Body of pancreas (tissue), 4 donors: ENCODE data around the gene STAT4. TPM values are rescaled to one million over a fixed set of nuclear protein-coding genes. Genes with fewer than 3 reads are reported as not detected.
A peak's percentile ranks its signal among the peaks of the same experiment; 100 is the strongest.

Experiments used
- ATAC-seq: fragments of 150-250 bp; one replicate; pipeline ENCODE4 v1.9.1; 2016
- DNase-seq, 4 donors: peaks; one replicate each; pipeline ENCODE4 v3.0.0-alpha.2; 2019
- H3K27ac ChIP-seq, 4 donors: fragments of 200-600 bp; sonication (generic); 1 replicate in 3 of 4; 2 replicates in 1 of 4; pipeline versions ENCODE4 v1.5.1 to v1.6.1; 2016 to 2019; ENCODE audit warnings: mild to moderate bottlenecking in 1 of 4, mixed read lengths in 1 of 4, moderate library complexity in 1 of 4
- H3K27me3 ChIP-seq, 2 donors: fragments of 200-600 bp; sonication (generic); one replicate each; pipeline ENCODE4 v1.6.0; 2016; ENCODE audit warnings: mild to moderate bottlenecking in 1 of 2
- H3K36me3 ChIP-seq, 2 donors: fragments of 200-600 bp; sonication (generic); replicated peaks in 1 of 2; 2 replicates each; pipeline ENCODE4 v1.5.1; 2016; ENCODE audit warnings: low read depth in 2 of 2; ENCODE audit not compliant: insufficient read depth in 1 of 2
- H3K4me1 ChIP-seq: fragments of 200-600 bp; sonication (generic); one replicate; pipeline ENCODE4 v1.6.0; 2016
- H3K4me3 ChIP-seq, 2 donors: fragments of 200-600 bp; sonication (generic); 1 replicate in 1 of 2; 2 replicates in 1 of 2; pipeline ENCODE4 v1.5.1; 2016 to 2019
- H3K9me3 ChIP-seq, 3 donors: fragments of 200-600 bp; sonication (generic); 1 replicate in 2 of 3; 2 replicates in 1 of 3; pipeline ENCODE4 v1.5.1; 2016
- CTCF ChIP-seq, 7 experiments: fragments of 450-650 bp in 4 of 7; fragments of 200-600 bp in 3 of 7; sonication (generic) in 3 of 7; IDR thresholded peaks; one replicate each; pipeline ENCODE4 v1.5.1; 2016 to 2019; ENCODE audit warnings: antibody characterized with exemption in 7 of 7
- POLR2A ChIP-seq, 3 donors: fragments of 450-650 bp; IDR thresholded peaks; one replicate each; pipeline ENCODE4 v1.6.1; 2016; ENCODE audit warnings: antibody characterized with exemption in 3 of 3, mild to moderate bottlenecking in 2 of 3
- WGBS, 2 donors: methylation state at CpG; one replicate each; pipeline ENCODE4 v1.1.5; 2017; 5-methylcytosine and 5-hydroxymethylcytosine counted together
- intact Hi-C: fragments of 100-400 bp; cut with DNase I; formaldehyde crosslinking; loops from one replicate; pipeline ENCODE4 v1.15.1; 2023
- total RNA-seq, 2 donors: library from RNA; depleted of rRNA; stranded (reverse); fragments of >200 nt; gene quantifications; one replicate each; pipeline ENCODE4 v1.1.0, GENCODE V29; 2016

Gene STAT4
- total RNA-seq, 2 donors from 2014 or later, result 0.52 to 2.6 TPM

DNA sequence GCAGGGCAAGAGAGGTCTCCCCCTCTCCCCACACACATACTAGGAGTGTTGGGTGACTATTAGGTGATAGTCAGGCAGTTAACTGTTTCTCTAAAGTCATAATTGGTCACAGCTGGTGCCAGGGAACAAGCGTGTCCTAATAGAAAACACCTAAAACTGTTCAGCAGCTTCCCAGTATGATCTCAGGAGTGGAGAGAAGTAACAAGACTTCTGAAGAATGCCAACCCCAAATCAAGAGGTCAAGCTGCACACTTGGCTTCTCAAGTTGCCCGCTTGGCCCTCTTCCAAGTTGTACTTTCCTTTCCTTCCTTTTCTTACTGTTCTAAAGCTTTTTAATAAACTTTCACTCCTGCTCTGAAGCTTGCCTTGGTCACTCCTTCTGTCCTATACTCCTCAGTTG, 114.4 kb downstream of the STAT4 start:
- WGBS, 2 donors, result 87 to 89% methylated on average over 2 of the region's 2 CpGs
- no peak for TF ChIP-seq POLR2A (IDR thresholded peaks at IDR 0.05)
- no peak for TF ChIP-seq CTCF (IDR thresholded peaks at IDR 0.05)
- no peak overlapping the region for H3K27ac ChIP-seq

GRCh38 chr2:191032588-191033429, 118.0 kb downstream of the STAT4 start:
- Histone ChIP-seq H3K27me3 (no peaks in the 10 kb centered on the region), H3K9me3 (no peaks in the 10 kb centered on the region), H3K36me3 (no peaks in the 10 kb centered on the region), H3K4me1 (peaks cover 28% of the 10 kb centered on the region), H3K4me3 (no peak overlapping the region), H3K27ac (peak overlapping the region in 2 of 4 donors; percentile 31 to 41)
- 69 to 84% methylated on average over 8 of the region's 8 CpGs for WGBS, 2 donors
- DNase-seq, result no peak
- TF ChIP-seq POLR2A (IDR thresholded peaks at IDR 0.05) (no peak), CTCF (IDR thresholded peaks at IDR 0.05) (no peak)
- ATAC-seq, result no peak
- intact Hi-C loops, result no loop called here

More for the DNA sequence above, 114.4 kb downstream of the STAT4 start:
- ATAC-seq (no peak), DNase-seq (no peak)
- no peak overlapping the region for H3K4me3 ChIP-seq
- H3K36me3 ChIP-seq, result no peaks in the 10 kb centered on the region
- no peaks in the 10 kb centered on the region for H3K27me3 ChIP-seq
- peaks cover 17% of the 10 kb centered on the region for H3K4me1 ChIP-seq
- intact Hi-C loops, result no loop called here
- H3K9me3 ChIP-seq, result no peaks in the 10 kb centered on the region

- WGBS, 2 donors, result 19 to 30% methylated on average over 2 of the region's 2 CpGs
- TF ChIP-seq CTCF (IDR thresholded peaks at IDR 0.05) (no peak), POLR2A (IDR thresholded peaks at IDR 0.05) (no peak)
- Histone ChIP-seq H3K27me3 (no peaks in the 10 kb centered on the region), H3K9me3 (no peaks in the 10 kb centered on the region), H3K36me3 (no peaks in the 10 kb centered on the region), H3K27ac (peak overlapping the region in 3 of 4 donors; percentile 25 to 41 (median 37)), H3K4me3 (no peak overlapping the region), H3K4me1 (peaks cover 28% of the 10 kb centered on the region)
- intact Hi-C loops, result no loop called here
- ATAC-seq (peak; percentile 34), DNase-seq (no peak)
Observed at GRCh38 chr2:191031256-191031655, 119.5 kb downstream of the STAT4 start.

DNA sequence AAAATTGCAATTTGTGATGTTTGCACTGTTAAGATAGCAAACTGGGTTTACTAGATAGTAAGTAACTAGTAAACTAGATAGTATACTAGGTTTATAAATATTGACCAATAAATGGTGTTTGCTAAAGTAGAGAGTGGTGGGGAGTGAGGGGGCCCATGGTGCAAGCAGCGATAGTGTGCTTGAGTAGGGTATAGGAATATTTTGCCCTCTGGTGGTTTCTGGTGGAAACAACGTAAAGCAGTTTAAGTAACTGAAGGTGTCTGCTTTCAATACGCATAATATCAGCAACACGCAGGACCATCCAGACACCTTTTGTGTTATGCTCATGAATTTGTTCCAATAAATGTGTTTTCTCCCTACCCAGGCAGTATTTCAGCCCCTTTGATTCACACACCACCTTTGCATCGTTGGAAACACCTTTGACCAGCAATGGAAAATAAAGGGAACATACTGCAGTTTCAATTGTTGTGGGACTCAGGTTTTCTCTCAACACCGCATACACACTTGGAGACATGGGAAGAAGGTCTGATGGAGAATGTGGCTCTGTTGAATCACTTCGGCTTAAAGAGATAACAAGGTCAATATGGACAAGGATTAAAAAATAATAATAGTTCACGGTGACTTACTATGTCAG, 120.2 kb downstream of the STAT4 start:
- Histone ChIP-seq H3K4me3 (no peak overlapping the region), H3K27ac (peak overlapping the region in 3 of 4 donors; percentile 25 to 41 (median 37))
- TF ChIP-seq CTCF (IDR thresholded peaks at IDR 0.05), result peak; percentile 17 to 68 (median 58)
- no peak for TF ChIP-seq POLR2A (IDR thresholded peaks at IDR 0.05)

More for the DNA sequence above, 120.2 kb downstream of the STAT4 start:
- ATAC-seq, result peak; percentile 82
- intact Hi-C loops, result no loop called here
- Histone ChIP-seq H3K27me3 (no peaks in the 10 kb centered on the region), H3K36me3 (no peaks in the 10 kb centered on the region), H3K4me1 (peaks cover 28% of the 10 kb centered on the region), H3K9me3 (no peaks in the 10 kb centered on the region)
- WGBS, 2 donors, result 16 to 19% methylated on average over 8 of the region's 8 CpGs
- peak in 3 of 4 donors; percentile 30 to 59 (median 34) for DNase-seq
